ENCODE data around the gene KRT72.

KRT72 gene

GRCh38 chr12:52648012-52648550 lies 46.8 kb upstream of the KRT72 start:
- TF ChIP-seq, protein P1, sequence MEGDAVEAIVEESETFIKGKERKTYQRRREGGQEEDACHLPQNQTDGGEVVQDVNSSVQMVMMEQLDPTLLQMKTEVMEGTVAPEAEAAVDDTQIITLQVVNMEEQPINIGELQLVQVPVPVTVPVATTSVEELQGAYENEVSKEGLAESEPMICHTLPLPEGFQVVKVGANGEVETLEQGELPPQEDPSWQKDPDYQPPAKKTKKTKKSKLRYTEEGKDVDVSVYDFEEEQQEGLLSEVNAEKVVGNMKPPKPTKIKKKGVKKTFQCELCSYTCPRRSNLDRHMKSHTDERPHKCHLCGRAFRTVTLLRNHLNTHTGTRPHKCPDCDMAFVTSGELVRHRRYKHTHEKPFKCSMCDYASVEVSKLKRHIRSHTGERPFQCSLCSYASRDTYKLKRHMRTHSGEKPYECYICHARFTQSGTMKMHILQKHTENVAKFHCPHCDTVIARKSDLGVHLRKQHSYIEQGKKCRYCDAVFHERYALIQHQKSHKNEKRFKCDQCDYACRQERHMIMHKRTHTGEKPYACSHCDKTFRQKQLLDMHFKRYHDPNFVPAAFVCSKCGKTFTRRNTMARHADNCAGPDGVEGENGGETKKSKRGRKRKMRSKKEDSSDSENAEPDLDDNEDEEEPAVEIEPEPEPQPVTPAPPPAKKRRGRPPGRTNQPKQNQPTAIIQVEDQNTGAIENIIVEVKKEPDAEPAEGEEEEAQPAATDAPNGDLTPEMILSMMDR (conservative IDR thresholded peaks at IDR 0.05; ENCODE audit: low read length): no peak
- no peak for TF ChIP-seq EZH2phosphoT487 (IDR thresholded peaks at IDR 0.05; ENCODE audit: borderline replicate concordance)
- H3K9me3 ChIP-seq (ENCODE audit: insufficient read depth, low read depth, low read length): no peaks in the 10 kb centered on the region
- no peak overlapping the region for H2AFZ ChIP-seq (ENCODE audit: low read length)
- no peaks in the 10 kb centered on the region for H3K79me2 ChIP-seq (ENCODE audit: insufficient read depth, low read length)
- no peaks in the 10 kb centered on the region for H4K20me1 ChIP-seq (ENCODE audit: insufficient read depth, low read length, poor library complexity, severe bottlenecking)
- H3K4me3 ChIP-seq (ENCODE audit: low read length, poor library complexity, severe bottlenecking): no peak overlapping the region
- no peaks in the 10 kb centered on the region for H3F3A ChIP-seq (ENCODE audit: low read depth)
- no peak overlapping the region for H3K9ac ChIP-seq (ENCODE audit: low read depth, low read length, poor library complexity, severe bottlenecking)
- no peaks in the 10 kb centered on the region for H3K9me2 ChIP-seq (replicated peaks; ENCODE audit: low read depth, low read length)
- H3K4me1 ChIP-seq (ENCODE audit: insufficient read depth, low read length, poor library complexity, severe bottlenecking): peaks cover 46% of the 10 kb centered on the region
- no peak overlapping the region for H3K4me2 ChIP-seq (ENCODE audit: low read depth, low read length, poor library complexity, severe bottlenecking)
- no peaks in the 10 kb centered on the region for H3K27me3 ChIP-seq (ENCODE audit: insufficient read depth, low read length, poor library complexity, severe bottlenecking)
- H3K36me3 ChIP-seq (ENCODE audit: insufficient read depth, low read length): no peaks in the 10 kb centered on the region

DNA sequence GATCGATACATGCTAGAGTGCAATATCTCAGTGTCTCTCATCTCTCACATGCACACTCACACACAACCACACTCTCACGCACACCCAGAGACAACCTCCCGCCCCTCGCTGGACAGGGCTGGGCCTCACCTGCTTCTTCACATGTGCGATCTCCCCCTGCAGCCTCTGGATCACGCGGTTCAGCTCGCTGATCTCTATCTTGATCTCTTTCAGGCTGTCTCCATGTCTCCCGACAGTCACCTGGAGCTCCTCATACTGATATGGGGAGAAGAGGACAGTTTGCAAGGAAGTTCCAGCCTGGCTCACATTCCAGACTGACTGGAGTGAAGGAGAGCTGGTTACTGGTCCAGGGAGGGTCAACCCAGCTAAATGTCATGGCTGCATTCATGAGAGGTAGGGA lies 46.3 kb upstream of the KRT72 start:
- H3K4me2 ChIP-seq (ENCODE audit: low read depth, low read length, poor library complexity, severe bottlenecking): no peak overlapping the region
- H3K4me3 ChIP-seq (ENCODE audit: low read length, poor library complexity, severe bottlenecking): no peak overlapping the region
- H3K27me3 ChIP-seq (ENCODE audit: insufficient read depth, low read length, poor library complexity, severe bottlenecking): no peaks in the 10 kb centered on the region
- no peak for TF ChIP-seq EZH2phosphoT487 (IDR thresholded peaks at IDR 0.05; ENCODE audit: borderline replicate concordance)
- no peaks in the 10 kb centered on the region for H3K9me3 ChIP-seq (ENCODE audit: insufficient read depth, low read depth, low read length)
- no peak overlapping the region for H3K9ac ChIP-seq (ENCODE audit: low read depth, low read length, poor library complexity, severe bottlenecking)
- no peaks in the 10 kb centered on the region for H4K20me1 ChIP-seq (ENCODE audit: insufficient read depth, low read length, poor library complexity, severe bottlenecking)
- no peaks in the 10 kb centered on the region for H3F3A ChIP-seq (ENCODE audit: low read depth)
- H2AFZ ChIP-seq (ENCODE audit: low read length): no peak overlapping the region
- no peaks in the 10 kb centered on the region for H3K9me2 ChIP-seq (replicated peaks; ENCODE audit: low read depth, low read length)
- H3K36me3 ChIP-seq (ENCODE audit: insufficient read depth, low read length): no peaks in the 10 kb centered on the region
- no peaks in the 10 kb centered on the region for H3K79me2 ChIP-seq (ENCODE audit: insufficient read depth, low read length)
- H3K4me1 ChIP-seq (ENCODE audit: insufficient read depth, low read length, poor library complexity, severe bottlenecking): peaks cover 42% of the 10 kb centered on the region

DNA sequence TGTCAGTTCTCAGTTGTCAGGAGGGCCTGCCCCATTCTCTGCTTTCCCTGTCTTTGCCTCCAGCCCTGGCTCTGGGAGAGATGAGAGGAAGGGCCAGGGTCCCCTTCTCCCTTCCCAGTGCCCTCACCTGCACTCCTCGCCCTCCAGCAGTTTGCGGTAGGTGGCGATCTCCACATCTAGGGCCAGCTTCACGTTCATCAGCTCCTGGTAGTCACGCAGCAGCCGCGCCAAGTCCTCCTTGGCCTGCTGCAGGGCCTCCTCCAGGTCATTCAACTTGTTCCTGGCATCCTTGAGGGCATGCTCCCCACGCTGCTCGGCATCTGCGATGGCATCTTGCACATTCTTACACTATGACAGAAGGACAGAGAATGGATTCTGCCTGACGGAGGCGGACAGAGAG lies 45.4 kb upstream of the KRT72 start:
- H4K20me1 ChIP-seq (ENCODE audit: insufficient read depth, low read length, poor library complexity, severe bottlenecking): no peaks in the 10 kb centered on the region
- peak overlapping the region; percentile 53 for H3K9ac ChIP-seq (ENCODE audit: low read depth, low read length, poor library complexity, severe bottlenecking)
- H3K4me1 ChIP-seq (ENCODE audit: insufficient read depth, low read length, poor library complexity, severe bottlenecking): peaks cover 42% of the 10 kb centered on the region
- no peak overlapping the region for H2AFZ ChIP-seq (ENCODE audit: low read length)
- H3K9me3 ChIP-seq (ENCODE audit: insufficient read depth, low read depth, low read length): no peaks in the 10 kb centered on the region
- H3K27me3 ChIP-seq (ENCODE audit: insufficient read depth, low read length, poor library complexity, severe bottlenecking): no peaks in the 10 kb centered on the region
- H3K79me2 ChIP-seq (ENCODE audit: insufficient read depth, low read length): no peaks in the 10 kb centered on the region
- H3K4me2 ChIP-seq (ENCODE audit: low read depth, low read length, poor library complexity, severe bottlenecking): no peak overlapping the region
- TF ChIP-seq EZH2phosphoT487 (IDR thresholded peaks at IDR 0.05; ENCODE audit: borderline replicate concordance): no peak
- TF ChIP-seq, protein P1 (conservative IDR thresholded peaks at IDR 0.05; ENCODE audit: low read length): no peak
- H3K36me3 ChIP-seq (ENCODE audit: insufficient read depth, low read length): no peaks in the 10 kb centered on the region
- H3K4me3 ChIP-seq (ENCODE audit: low read length, poor library complexity, severe bottlenecking): no peak overlapping the region
- H3F3A ChIP-seq (ENCODE audit: low read depth): no peaks in the 10 kb centered on the region
- H3K9me2 ChIP-seq (replicated peaks; ENCODE audit: low read depth, low read length): no peaks in the 10 kb centered on the region

DNA sequence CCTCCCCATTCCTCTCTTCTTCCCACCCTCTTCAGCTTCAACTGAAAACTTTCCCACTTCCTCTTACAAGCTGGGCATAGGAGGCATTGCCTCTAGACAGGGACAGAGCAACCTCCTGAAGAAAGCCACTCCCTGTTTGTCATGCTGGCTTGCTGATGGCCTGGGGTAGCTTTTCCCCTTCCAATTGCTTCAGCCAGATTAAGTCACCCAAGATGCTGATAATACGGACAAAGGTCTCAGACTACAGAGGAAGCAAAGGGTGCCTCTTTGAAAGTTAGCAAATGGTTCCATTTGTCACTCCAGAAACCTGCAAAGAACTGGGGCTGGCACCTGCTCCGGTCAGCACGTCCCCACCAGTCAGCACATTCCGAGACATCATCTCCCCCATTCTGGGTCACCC lies 44.7 kb upstream of the KRT72 start:
- Histone ChIP-seq H3K4me2 (ENCODE audit: low read depth, low read length, poor library complexity, severe bottlenecking) (peak overlapping the region; percentile 48), H3K9me3 (ENCODE audit: insufficient read depth, low read depth, low read length) (no peaks in the 10 kb centered on the region), H3K9me2 (replicated peaks; ENCODE audit: low read depth, low read length) (no peaks in the 10 kb centered on the region), H2AFZ (ENCODE audit: low read length) (peak overlapping the region; percentile 78), H3K4me3 (ENCODE audit: low read length, poor library complexity, severe bottlenecking) (peak overlapping the region; percentile 13), H4K20me1 (ENCODE audit: insufficient read depth, low read length, poor library complexity, severe bottlenecking) (no peaks in the 10 kb centered on the region), H3K9ac (ENCODE audit: low read depth, low read length, poor library complexity, severe bottlenecking) (peak overlapping the region; percentile 53), H3K36me3 (ENCODE audit: insufficient read depth, low read length) (no peaks in the 10 kb centered on the region), H3F3A (ENCODE audit: low read depth) (no peaks in the 10 kb centered on the region), H3K4me1 (ENCODE audit: insufficient read depth, low read length, poor library complexity, severe bottlenecking) (peaks cover 42% of the 10 kb centered on the region), H3K79me2 (ENCODE audit: insufficient read depth, low read length) (no peaks in the 10 kb centered on the region), H3K27me3 (ENCODE audit: insufficient read depth, low read length, poor library complexity, severe bottlenecking) (no peaks in the 10 kb centered on the region)
- TF ChIP-seq, protein P1 (conservative IDR thresholded peaks at IDR 0.05; ENCODE audit: low read length): no peak
- TF ChIP-seq EZH2phosphoT487 (IDR thresholded peaks at IDR 0.05; ENCODE audit: borderline replicate concordance): no peak

All from Loucy (cell line).